ENCODE results near the gene BTN2A1.

The BTN2A1 gene

DNA sequence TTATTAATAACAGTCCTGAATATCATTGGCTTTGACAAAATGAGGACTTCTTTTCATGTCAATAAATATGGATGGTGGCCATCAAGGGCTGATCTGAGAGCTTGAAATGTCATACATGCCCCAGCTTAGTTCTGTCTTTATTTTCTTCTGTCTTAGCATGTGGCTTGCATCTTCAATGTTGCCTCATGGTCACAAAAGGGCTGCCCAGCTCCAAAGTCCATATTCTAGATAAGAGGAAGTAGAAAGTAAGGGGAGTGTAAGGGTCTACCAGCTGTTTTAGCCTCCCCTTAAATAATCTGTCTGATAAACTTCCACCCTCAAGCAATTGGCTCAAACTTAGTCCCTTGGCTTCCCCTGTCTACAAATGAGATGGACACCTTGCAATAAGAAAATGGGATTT is 14.2 kb downstream of the BTN2A1 start:
- DNase-seq = no peak

DNA sequence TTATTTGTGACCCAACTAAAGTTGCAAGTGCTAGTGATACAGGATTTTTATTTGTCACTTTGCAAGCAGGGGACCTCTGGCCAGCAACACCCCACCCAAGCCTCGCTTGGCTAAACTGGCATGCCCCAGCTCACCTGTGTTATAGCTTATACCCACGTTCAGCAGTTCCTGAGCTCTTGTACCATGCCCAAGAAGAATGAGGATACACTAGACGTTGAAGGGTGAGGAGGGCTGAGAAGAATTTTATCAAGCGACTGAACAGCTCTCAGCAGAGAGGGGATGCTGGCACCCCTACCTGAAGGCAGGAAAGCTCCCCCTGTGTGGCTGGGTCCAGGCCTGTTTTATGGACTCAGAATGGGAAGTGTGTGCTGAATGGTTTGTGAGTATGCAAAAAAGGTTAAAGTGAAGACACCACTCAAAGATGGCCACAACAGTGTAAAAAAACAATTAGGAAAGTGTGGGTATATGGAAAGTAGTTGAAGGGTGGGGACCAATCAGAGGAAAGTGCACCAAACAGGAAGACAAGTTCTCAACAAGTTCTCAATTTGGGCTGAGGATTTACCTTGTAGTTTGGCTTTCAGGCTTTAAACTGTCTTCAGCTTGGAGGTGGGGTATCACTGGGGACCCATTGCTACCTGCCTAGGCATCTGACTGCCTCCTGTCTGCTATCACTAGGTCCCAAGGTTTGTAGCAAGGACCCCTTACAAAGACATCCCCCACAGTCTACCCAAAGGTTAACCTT is 15.0 kb downstream of the BTN2A1 start:
- DNase-seq = no peak

- no peak for DNase-seq
Observed at GRCh38 chr6:26473429-26473757, 15.6 kb downstream of the BTN2A1 start.

DNA sequence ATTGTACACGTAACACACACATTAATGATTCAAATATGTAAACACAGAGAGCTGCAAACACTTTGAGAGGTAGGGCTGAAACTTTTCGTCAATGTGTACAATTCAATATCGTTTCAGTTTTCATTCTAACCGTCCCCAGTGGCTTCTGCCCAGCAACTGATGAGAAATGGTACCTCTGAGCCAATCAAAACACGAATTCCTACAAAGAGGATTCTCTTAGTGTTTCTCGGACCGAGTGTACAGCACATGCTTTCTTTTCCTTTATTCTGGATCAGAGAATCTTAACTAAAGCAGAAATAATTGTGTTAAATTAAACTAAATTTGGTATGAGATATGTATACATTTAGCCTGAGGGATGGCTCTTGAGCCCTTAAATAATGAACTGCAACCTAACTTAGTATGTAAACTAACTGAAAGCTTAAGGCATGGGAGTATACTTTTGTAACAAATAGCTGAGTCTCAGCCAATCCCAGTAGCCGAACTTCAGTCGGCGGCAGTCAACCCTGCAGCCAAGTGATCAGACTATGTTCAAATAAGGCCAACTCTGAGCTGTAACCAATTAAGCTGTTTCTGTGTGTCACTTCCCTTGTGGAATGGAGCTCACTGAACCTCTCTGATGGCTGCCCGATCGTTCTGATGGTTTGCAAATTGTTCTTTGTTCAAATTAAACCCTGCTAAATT is 16.1 kb downstream of the BTN2A1 start:
- peak; percentile 79 for DNase-seq

GRCh38 chr6:26474439-26474881 is 16.7 kb downstream of the BTN2A1 start:
- DNase-seq = no peak

DNA sequence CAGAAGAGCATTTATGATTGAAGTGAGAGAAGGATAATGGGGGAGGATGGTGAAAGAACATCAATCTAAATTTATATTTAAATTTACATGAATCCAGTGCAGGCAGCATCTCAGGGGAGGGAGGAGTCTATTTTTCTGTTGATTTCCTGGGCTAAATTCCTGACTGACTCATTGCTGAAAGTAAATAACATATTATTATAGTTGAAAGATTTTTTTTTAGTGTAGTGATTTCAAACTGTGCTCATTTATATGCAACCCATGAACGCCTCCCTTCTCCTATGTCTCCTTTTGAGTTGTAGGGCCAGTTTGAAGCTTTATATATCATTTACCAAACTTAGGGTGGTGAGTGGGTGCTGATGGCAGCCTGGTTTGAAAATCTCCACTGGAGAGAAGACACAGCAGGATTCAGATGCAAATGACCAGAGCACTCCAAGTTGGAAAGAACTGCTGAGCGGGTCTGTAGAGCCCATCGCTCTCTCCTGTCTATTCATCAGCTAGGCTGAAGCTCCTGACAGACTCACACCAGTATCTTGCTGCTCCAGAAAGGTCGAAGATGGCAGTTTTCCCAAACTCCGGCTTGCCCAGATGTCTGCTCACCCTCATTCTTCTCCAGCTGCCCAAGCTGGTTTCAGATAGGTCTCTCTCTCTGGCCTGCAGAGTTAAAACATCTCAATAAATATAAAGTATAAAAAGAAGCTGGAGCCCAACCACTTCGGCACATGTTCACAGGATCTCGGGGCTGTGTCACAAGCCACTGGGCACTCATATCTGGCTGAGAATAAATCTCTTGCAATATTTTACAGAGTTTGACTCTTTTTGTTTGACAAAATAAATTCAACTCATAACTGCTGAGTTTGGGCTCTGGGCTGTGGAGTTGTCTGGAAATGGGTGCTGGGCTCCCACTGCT is 18.3 kb downstream of the BTN2A1 start:
- no peak for DNase-seq

DNA sequence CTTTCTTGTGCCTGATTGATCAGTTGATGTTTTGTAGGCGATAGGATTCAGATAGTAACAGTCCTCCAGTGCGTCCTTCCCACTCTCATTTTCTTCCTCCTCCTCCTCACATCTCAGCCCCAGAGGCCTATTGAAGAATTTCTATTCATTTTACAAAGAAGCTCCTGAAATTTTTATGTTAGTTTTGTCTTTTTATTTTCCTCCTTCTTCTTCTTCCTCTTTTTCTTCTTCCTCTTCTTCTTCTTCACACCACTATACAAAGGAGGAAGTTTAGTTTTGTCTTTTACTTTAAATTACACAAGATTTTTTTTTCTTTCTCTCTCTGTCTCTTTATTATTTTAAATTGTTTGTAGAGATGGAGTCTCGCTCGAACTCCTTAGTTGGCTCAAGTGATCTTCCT is 19.1 kb downstream of the BTN2A1 start:
- no peak for DNase-seq

- DNase-seq = no peak
Observed at GRCh38 chr6:26477426-26477825, 19.7 kb downstream of the BTN2A1 start.

DNA sequence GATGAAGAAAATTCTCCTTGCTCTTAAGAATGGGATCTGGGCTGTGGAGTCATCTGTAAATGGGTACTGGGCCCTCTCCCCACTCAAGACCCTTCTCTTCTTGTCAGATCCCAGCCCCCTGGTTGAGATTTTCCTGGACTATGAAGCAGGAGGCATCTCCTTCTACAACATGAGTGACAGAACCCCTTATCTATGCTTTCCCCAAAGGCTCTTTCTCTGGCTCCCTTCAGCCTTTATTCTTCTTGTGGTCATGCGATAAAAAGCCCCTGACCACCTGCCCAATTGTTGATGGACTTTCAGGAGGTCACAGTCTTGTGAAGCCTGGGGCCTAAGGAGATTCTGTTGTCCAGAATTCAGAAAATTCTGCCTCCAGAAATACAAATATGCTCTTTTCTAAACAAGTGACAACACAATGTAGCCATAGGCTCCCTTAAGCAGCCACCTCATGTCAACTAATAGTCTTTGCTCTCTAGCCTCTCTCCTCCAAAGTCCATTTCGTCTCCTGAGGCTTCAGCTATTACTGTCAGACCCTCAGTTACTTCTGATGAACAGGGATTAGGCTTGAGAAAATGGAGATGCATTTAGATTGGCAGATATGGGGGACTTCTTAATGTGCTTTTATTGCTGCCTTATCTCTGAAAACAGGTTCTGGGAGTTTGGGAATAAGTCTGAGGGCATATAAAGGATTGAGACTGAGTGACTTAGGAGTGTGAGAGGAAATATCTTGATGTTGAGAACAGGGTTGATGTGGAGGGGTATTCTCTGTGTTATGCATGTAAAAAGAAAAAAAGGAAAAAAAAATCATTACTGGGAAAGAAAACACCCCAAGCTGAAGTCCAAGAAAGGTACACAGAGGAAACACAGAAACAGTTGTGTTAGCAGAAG is 20.6 kb downstream of the BTN2A1 start:
- no peak for DNase-seq

DNA sequence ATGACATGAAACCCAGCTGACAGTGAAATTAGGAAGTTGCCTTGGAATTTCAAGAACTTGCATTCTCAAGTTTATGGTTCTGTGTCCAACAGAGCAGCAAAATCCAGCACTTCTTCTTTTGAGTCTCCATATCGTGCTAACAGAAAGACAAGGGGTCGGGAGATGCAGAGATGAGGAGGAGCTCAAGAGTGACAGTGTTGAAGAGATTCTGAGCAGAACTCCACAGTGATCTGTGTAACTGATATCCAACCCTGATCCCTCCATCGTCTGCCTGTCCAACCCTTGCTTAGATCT is 21.2 kb downstream of the BTN2A1 start:
- no peak for DNase-seq

DNA sequence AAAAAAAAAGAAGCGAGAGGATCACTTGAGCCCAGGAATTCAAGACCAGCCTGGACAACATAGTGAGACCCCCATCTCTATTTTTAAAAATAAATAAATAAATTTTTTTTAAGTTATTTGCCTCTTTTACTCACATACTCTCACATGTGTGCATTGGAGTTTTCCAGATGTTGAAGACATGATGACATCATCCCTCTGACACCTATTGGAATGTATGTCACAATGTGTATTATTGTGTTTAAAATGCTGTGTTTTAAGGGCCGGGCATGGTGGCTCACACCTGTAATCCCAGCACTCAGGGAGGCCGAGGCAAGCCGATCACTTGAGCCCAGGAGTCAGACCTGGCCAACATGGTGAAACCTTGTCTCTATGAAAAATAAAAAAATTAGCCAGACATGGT is 24.6 kb downstream of the BTN2A1 start:
- DNase-seq = no peak

- no peak for DNase-seq
Observed at GRCh38 chr6:26483727-26484126, 26.0 kb downstream of the BTN2A1 start.

DNA sequence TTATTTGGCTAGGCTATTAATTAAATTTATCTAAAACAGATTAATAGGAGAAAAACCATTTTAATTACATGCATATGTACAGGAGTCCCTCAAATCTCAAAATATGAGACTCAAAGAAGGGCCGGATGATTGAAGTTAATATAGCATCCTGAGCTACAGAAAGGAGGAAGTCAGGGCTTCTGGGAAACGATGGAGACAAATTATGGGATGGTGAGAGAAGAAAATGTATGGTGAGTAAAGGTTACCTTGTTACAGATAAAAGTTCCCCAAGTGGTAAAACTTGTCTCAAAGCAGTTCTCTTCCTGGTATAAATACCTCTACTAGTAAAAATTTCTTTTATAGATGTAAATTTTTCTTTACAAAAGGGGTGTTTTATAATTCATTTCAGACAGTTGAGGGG is 26.4 kb downstream of the BTN2A1 start:
- DNase-seq = no peak

GRCh38 chr6:26485112-26485780 is 27.5 kb downstream of the BTN2A1 start:
- DNase-seq = no peak

GRCh38 chr6:26486358-26486757 is 28.6 kb downstream of the BTN2A1 start:
- DNase-seq = no peak

DNA sequence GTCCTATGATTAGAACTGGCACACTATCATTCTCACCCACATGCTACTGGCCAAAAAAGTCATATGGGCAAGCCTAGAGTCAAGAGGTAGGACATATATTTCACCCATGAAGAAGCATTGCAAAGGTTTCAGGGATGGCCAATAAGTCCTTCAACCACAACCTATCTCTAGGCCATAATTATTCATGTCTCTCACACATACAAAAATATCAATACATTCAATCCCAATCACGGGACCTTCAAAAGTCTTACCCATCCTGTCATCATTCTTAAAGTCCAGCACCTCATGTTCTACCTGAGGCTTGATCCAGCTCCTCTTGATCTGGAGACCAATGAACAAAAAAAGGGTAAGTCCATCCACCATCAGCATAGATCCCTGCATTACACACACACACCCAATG is 29.7 kb downstream of the BTN2A1 start:
- DNase-seq = no peak

DNA sequence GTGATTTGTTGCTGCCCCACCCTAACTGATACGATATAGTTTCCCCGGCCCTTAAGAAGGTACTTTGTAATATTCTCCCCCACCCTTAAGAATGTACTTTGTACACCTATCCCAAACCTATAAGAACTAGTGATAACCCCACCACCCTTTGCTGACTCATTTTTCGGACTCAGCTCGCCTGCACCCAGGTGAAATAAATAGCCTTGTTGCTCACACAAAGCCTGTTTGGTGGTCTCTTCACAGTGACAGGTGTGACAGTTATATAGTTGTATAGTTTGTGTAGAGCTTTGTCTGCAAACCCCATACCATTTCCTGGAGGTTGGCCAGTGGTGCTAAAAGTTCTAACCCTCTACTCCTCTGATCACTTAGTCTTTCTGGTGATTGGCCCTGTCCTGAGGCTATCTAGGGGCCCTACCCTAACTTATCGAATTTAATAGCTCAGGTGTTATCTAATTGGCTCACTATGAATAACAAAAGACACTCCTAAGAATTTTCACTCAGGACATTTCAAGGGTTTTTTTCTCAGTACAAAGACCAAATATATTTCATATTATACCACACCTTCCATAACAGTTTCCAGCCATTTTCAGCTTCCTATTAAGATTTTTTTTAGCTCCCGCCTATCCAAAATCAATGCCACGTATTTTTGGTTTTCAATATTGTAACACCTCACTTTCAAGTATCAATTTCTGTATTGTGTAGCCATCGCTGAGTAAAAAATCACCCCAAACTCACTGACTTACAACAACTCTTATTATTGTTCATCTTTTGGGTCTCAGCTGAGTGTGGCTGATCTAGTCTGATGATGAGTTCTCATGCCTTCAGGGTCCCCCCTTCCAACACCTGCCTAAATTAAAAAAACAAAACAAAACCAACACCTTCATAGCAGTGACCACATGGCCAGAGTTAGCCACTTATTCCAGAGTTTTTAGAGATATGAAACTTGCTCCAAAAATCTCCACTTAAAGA is 32.5 kb downstream of the BTN2A1 start:
- no peak for DNase-seq

DNA sequence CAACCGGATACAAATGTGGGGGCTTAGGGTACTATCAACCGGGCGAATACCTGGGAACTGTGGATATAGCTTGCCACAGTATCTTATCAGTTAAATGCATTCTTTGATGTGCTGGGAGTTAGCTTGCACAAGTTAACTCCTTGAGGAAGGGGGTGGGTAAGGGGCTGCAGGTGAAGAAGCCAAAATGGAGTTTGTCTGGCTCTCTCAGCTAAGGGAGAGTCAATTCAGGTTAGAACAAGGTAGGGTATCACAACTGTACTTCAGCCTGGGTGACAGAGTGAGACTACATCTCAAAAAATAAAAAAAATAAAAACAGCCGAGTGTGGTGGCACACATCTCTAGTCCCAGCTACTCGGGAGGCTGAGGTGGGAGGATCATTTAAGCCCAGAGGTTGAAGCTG is 33.8 kb downstream of the BTN2A1 start:
- no peak for DNase-seq

DNA sequence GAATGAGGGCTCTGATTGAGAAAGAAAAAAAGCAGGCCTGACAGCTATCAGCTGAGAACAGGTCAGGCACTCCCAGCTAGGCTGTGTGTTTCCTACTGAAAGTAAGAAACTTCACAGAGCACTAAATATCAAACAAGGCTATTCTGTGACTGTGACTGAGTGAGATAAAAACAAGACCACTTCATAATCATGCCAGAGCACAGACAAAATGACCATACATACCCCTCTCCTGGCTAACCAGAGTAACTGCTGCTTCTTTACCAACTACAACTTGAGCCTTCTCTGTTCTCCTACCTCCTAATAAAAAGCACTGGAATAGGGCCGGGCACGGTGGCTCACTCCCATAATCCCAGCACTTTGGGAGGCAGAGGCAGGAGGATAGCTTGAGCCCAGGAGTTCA is 35.5 kb downstream of the BTN2A1 start:
- DNase-seq = no peak

DNA sequence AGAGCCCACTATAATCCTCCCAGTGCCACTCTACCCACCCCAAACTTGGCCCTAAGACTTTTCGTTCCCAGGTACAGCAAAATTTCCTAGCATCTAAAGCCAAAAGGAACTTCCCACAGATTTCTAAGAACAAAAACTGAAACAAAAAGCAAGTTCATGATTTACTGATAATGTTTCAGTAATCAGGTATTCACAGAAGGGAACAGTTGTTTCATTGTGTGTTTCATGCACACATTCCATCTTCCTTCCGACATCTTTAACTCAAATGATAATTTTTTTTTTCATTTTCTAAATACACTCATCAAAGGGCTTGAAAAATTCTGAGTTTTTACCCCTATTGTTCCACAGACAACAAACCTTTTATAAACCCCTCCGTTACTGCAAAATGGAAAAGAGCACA is 36.4 kb downstream of the BTN2A1 start:
- no peak for DNase-seq

GRCh38 chr6:26495281-26495680 is 37.5 kb downstream of the BTN2A1 start:
- DNase-seq = no peak
